Diencephalon (tissue), 1 donor: ENCODE measurements around the gene PTTG1IP. TPM values are rescaled to one million over a fixed set of nuclear protein-coding genes. Genes with fewer than 3 reads are reported as not detected.

Source experiments
- total RNA-seq: library from RNA; depleted of rRNA; stranded (reverse); fragments of >200 nt; gene quantifications from one replicate; pipeline ENCODE4 v1.2.3, GENCODE V29; 2014

PTTG1IP gene
- total RNA-seq: 117 TPM

GRCh38 chr21:44873356-44874239 is at the start of gene PTTG1IP:
Gene PTTG1IP, minus strand, starts transcription at chr21:44873690. Its CDS starts 74 bp downstream, at chr21:44873616.

GRCh38 chr21:44920694-44921604 is 47.5 kb upstream of the PTTG1IP start, which contains the start of gene ITGB2:
Gene ITGB2, minus strand, starts transcription at chr21:44920899. Its CDS starts 10,117 bp downstream, at chr21:44910782.

GRCh38 chr21:44817914-44818639 is 55.4 kb downstream of the PTTG1IP start, which contains the start of gene SUMO3:
Gene SUMO3, minus strand, starts transcription at chr21:44818062. Its CDS starts 94 bp downstream, at chr21:44817968.

GRCh38 chr21:44801468-44802395 is 71.8 kb downstream of the PTTG1IP start, which contains the start of gene UBE2G2:
Gene UBE2G2, minus strand, starts transcription at chr21:44801820. Its CDS starts 72 bp downstream, at chr21:44801748.

Other genes starting within 250 kb of the PTTG1IP start
- gene KRTAP10-9, start 246.6 kb downstream of the PTTG1IP start, total RNA-seq: not detected
- not detected for gene KRTAP10-10, start 236.3 kb downstream of the PTTG1IP start, total RNA-seq
- gene KRTAP10-11, start 227.3 kb downstream of the PTTG1IP start, total RNA-seq: not detected
- gene KRTAP12-4, start 219.0 kb downstream of the PTTG1IP start, total RNA-seq: not detected
- not detected for gene KRTAP12-3, start 215.8 kb downstream of the PTTG1IP start, total RNA-seq
- not detected for gene KRTAP12-2, start 206.8 kb downstream of the PTTG1IP start, total RNA-seq
- gene KRTAP12-1, start 191.5 kb downstream of the PTTG1IP start, total RNA-seq: not detected
- gene KRTAP10-12, start 176.5 kb downstream of the PTTG1IP start, total RNA-seq: not detected
- gene TSPEAR, start 162.1 kb downstream of the PTTG1IP start, total RNA-seq: 0.23 TPM
- gene UBE2G2, start 71.9 kb downstream of the PTTG1IP start, total RNA-seq: 74.0 TPM
- gene SUMO3, start 55.6 kb downstream of the PTTG1IP start, total RNA-seq: 109 TPM
- gene ITGB2, start 47.2 kb upstream of the PTTG1IP start, total RNA-seq: 15.0 TPM
- 11.3 TPM for gene SLX9, start 66.3 kb upstream of the PTTG1IP start, total RNA-seq
- 33.4 TPM for gene ADARB1, start 200.9 kb upstream of the PTTG1IP start, total RNA-seq